Mesodermal cell (in vitro differentiated cells): Measurements from ENCODE around the gene PI4K2A.
"Not testable (repeated sequence)": the region's sequence is repeated elsewhere in the genome, so short reads cannot be mapped to it uniquely, and the experiment has no call there.

Experiments
- H3K27ac ChIP-seq: 2 replicates; pipeline ENCODE4 v1.7.0; 2013; ENCODE audit warnings: mild to moderate bottlenecking, low read depth, low read length, moderate library complexity; ENCODE audit not compliant: severe bottlenecking
- H3K36me3 ChIP-seq: 2 replicates; pipeline ENCODE4 v1.7.1; 2013; ENCODE audit warnings: mild to moderate bottlenecking, low read length, moderate library complexity; ENCODE audit not compliant: control insufficient read depth, insufficient read depth
- H3K4me1 ChIP-seq: one replicate; pipeline ENCODE4 v1.7.1; 2013; ENCODE audit warnings: mild to moderate bottlenecking, low read length; ENCODE audit not compliant: insufficient read depth, control insufficient read depth, poor library complexity, severe bottlenecking
- H3K4me3 ChIP-seq: 2 replicates; pipeline ENCODE4 v1.7.0; 2013; ENCODE audit warnings: low read length, control low read depth, mild to moderate bottlenecking; ENCODE audit not compliant: insufficient read depth, poor library complexity, severe bottlenecking; ENCODE audit errors: extremely low read depth
- H3K9me3 ChIP-seq: 2 replicates; pipeline ENCODE4 v1.7.1; 2013; ENCODE audit warnings: mild to moderate bottlenecking, low read length, moderate library complexity; ENCODE audit not compliant: control insufficient read depth
- WGBS, 2 experiments: methylation state at CpG; one replicate each; pipeline ENCODE4 v1.1.5; 2013; ENCODE audit warnings: missing lambda C conversion rate in 2 of 2; ENCODE audit not compliant: insufficient coverage in 2 of 2; 5-methylcytosine and 5-hydroxymethylcytosine counted together

The PI4K2A gene

DNA sequence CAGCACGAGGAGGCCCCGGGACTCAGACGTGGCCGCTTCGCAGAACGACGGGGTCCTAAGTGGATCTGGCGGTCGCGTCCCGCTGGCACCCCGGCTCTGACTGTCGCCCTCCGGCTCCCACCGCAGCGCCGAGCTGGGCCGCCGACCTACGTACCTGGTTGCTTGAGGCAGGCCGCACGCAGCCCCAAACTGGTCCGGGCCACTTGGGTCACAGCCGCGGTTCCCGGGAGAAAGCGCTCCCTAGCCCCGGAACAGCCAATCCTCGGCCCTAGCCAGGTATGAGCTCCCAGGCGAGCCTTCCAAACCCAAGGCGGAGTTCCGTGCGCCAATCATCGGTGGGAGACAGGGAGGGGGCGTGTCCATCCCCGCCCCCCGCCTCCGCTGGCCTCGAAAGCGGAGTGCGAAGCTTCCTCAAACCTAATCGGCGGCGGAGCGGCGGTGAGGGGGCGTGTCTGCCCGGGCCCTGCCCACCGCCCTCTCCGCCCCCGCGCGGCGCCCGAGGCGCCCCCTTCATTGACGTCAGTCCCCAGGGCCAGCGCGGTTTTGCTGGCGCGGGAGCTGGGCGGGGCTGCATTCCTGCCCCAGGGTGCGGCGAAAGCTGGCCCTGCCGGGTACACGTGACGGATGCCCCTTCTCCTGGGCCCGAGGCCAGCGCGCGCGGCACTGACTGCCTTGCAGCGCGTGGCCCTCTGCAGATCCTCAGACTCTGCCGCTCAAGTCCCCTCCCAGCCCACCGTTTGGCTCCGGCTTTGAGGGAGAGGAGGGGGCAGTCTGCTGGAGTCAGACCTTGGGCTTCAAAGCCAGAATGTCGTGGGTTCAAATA lies 46.7 kb downstream of the PI4K2A start, which contains the start of gene AVPI1:
TSS of gene AVPI1 (minus strand) at position 280 of the 823 bp plus-strand sequence. CDS start 7,336 bp downstream, outside the sequence.
- 1 to 2% methylated on average over 58 to 74 of the region's 78 CpGs for WGBS, 2 experiments
- H3K9me3 ChIP-seq: no peaks in the 10 kb centered on the region
- no peaks in the 10 kb centered on the region for H3K36me3 ChIP-seq
- peaks cover 15% of the 10 kb centered on the region for H3K4me1 ChIP-seq
- H3K4me3 ChIP-seq: peak within 1 kb of the TSS; percentile 59
- peak within 1 kb of the TSS; percentile 89 for H3K27ac ChIP-seq

DNA sequence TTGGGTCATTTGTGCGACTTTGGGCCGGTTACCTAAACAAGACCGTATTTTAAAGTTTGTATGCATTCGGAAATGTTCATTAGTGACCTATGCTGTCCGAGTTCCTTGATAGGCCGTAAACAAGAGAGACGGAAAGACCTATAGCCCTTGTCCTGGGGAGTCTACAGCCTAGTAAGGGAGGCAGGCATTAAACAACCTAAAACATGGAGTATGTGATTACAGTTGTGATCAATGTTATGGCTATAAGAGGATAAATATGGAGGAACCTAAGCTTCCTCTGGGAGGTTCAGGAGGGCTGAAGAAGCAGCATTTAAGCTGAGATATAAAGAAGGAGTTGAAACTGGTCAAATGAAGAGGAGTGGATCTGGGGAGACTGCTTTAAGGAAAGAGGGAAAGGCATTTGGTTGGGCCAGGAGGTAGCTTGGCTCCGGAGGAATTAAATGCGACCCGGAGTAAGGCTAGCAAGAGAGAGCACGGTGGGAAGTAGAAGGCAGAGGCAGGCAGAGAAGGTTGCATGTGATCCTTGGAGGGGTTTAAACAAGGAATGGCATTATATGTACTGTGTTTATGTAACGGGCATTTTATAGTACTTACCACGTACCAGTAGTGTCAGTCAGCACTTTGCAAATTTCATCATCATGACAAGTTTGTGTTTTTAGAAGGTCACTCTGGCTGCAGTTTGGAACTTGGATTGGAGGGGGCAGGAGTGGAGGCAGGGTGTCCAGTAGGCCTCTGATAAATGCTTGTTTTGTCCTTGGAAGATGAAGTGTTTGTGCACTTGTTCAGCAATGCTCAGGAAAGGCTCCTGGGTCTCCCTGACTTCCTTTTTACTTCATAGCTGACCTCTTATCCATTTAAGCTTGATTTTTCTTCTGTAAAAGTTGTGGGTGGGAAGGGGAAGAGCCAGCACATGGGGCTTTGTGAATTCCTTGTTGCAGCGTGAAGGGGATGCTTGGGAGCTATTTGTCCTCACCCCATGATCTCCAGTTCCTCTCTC lies 47.6 kb downstream of the PI4K2A start:
- peak overlapping the region; percentile 89 for H3K27ac ChIP-seq
- no peaks in the 10 kb centered on the region for H3K36me3 ChIP-seq
- peak overlapping the region; percentile 59 for H3K4me3 ChIP-seq
- H3K9me3 ChIP-seq: no peaks in the 10 kb centered on the region
- H3K4me1 ChIP-seq: peaks cover 15% of the 10 kb centered on the region
- 82 to 84% methylated on average over 13 to 14 of the region's 14 CpGs for WGBS, 2 experiments

DNA sequence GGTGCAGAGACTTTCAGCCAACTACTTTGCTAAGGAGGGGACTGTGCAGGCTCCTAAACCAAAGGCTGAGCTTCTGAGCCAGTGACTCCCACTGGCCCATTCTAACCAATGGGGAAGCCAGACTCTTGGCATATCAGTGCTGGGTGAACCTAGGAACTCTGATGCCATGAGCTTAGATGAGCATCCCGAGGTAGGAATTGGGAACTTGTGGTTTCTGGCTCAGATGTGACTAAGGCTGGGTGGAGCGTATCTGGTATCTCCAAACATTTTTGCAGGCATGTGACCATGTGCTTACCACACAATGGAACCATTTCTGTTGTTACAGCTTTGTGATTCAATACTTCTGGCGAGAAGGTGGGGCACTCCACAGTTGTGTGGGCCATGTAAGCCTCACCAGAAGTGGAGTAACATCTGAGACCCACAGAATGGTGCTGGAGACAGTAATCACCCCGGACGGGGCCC lies 49.1 kb downstream of the PI4K2A start:
- Histone ChIP-seq H3K27ac (no peak overlapping the region), H3K4me1 (peaks cover 7% of the 10 kb centered on the region), H3K4me3 (no peak overlapping the region), H3K36me3 (no peaks in the 10 kb centered on the region), H3K9me3 (no peaks in the 10 kb centered on the region)
- WGBS, 2 experiments: 85 to 96% methylated on average over 5 of the region's 5 CpGs

DNA sequence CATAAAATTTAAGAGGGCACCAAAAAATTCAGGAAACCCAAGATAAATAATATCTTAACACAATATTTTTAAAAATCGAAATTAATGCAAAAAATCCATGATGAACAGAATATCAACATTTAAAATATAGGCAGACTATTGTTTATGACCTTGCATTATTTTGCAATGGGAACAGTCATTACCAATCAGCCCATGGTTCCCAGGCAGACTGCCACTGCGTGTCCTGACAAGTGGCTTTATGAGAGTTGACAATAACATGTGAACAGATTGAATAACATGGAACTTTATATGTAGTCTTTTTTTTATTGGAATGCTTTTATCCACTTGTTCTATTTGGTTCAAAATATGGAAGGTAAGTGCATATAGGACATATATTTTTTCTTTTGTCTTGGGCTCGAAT lies 49.7 kb downstream of the PI4K2A start:
- WGBS, 2 experiments: 90% methylated on average over 2 of the region's 3 CpGs; no CpG with 5 or more reads in 1 of the 2 experiments
- Histone ChIP-seq H3K4me3 (no peak overlapping the region), H3K9me3 (no peaks in the 10 kb centered on the region), H3K27ac (no peak overlapping the region), H3K36me3 (no peaks in the 10 kb centered on the region), H3K4me1 (peaks cover 7% of the 10 kb centered on the region)

DNA sequence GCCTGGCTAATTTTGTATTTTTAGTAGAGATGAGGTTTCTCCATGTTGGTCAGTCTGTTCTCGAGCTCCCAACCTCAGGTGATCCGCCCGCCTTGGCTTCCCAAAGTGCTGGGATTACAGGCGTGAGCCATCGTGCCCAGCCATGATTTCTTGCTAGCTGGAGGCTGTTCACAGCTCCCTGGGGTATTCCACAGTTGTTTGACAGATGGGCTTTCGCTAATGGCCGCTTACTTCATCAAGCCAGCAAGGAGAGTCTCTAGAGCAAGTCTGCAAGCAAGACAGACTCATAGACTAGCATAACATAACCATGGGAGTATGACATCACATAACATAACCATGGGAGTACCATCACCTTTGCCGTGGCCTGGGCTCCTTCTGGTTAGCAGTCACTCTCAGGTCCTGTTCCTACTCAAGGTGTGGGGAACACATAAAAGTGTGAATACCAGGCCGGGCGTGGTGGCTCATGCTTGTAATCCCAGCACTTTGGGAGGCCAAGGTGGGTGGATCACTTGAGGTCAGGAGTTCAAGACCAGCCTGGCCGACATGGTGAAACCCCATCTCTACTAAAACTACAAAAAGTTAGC lies 57.7 kb downstream of the PI4K2A start:
- not testable (repeated sequence) for H3K4me1 ChIP-seq, H3K27ac ChIP-seq, H3K36me3 ChIP-seq, H3K4me3 ChIP-seq, H3K9me3 ChIP-seq
- WGBS, 2 experiments: 79 to 93% methylated on average over 8 to 9 of the region's 11 CpGs

DNA sequence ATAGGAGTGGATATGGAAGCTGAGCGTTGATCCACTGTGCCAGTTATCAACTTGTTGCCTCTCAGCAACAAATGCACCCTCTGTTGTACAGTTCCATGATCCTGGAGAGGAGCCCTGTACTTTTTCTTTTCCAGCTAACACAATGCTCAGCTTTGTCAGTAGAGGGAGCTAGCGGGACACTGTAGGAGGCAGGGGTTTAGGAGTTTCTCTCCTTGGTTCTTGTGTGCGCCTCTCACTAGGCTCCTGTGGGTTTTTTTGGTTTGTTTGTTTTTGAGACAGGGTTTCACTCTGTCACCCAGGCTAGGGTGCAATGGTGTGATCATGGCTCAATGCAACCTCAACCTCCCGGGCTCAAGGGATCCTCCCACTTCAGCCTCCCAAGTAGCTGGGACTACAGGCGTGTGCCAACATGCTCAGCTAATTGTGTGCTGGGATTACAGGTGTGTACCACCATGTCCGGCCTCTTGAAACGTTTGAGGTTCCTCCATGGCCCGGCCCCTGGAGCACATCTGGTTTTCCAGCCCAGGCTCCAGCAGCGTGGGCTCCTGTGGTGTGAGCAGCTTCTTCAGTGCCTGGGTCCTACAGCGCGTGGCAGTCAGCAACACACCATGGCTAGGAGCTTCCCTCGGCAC lies 61.1 kb downstream of the PI4K2A start:
- no peaks in the 10 kb centered on the region for H3K36me3 ChIP-seq
- peaks cover 2% of the 10 kb centered on the region for H3K4me1 ChIP-seq
- no peak overlapping the region for H3K27ac ChIP-seq
- H3K4me3 ChIP-seq: no peak overlapping the region
- H3K9me3 ChIP-seq: no peaks in the 10 kb centered on the region
- 55 to 77% methylated on average over 10 to 11 of the region's 12 CpGs for WGBS, 2 experiments

DNA sequence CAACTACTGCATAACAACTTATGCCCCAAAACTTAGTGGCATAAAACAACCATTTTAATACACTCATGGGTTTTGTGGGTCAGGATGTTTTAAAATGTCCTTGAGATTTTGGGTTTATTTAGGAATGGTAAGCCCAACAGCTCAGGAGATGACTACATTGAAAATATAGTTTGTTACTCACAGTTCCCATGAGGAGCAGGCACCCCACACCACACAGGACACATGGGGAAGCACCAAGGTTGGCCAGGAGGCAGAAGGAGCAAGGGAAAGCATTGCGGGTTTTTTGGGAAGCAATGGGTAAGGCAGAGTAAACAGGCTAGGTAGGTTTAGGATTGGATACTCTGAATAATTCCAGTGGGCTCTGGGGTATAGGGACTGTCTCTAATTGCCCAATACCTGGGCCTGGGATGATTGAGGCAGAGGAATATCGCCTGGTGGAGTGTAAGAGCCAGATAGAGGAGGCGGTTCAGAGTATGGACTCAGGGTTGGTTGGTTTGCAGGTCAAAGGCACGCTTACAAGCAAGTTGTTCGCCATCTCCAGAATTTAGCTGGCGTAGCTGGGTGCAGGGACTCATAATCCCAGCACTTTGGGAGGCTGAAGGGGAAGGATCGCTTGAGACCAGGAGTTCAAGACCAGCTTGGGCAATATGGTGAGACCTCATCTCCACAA lies 63.1 kb downstream of the PI4K2A start:
- Histone ChIP-seq H3K36me3 (no peaks in the 10 kb centered on the region), H3K4me1 (peaks cover 2% of the 10 kb centered on the region), H3K9me3 (no peaks in the 10 kb centered on the region), H3K27ac (no peak overlapping the region), H3K4me3 (no peak overlapping the region)
- WGBS, 2 experiments: 72 to 80% methylated on average over 5 to 6 of the region's 7 CpGs

DNA sequence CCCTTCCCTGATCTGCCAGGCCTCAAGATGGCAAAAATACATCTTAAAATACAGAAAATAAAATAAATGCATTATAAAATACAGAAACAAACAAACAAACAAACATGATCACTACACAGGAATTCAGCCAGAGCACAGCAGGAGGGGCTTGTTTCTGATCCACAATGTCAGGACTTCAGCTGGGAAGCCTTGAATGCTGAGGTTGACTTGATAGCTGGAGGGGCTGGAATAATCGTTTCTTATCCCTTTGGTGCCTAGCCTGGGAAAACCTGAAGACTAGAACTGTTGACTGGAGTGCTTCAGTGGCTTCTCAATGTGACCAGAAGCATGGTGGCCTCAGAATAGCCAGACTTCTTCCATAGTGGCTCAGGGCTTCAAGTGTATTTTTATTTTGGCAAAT lies 63.9 kb downstream of the PI4K2A start:
- peaks cover 2% of the 10 kb centered on the region for H3K4me1 ChIP-seq
- H3K36me3 ChIP-seq: no peaks in the 10 kb centered on the region
- H3K9me3 ChIP-seq: no peaks in the 10 kb centered on the region
- no peak overlapping the region for H3K4me3 ChIP-seq
- H3K27ac ChIP-seq: no peak overlapping the region
- 100% methylated on average over 1 of the region's 1 CpG; no CpG with 5 or more reads in 1 of the 2 experiments for WGBS, 2 experiments

DNA sequence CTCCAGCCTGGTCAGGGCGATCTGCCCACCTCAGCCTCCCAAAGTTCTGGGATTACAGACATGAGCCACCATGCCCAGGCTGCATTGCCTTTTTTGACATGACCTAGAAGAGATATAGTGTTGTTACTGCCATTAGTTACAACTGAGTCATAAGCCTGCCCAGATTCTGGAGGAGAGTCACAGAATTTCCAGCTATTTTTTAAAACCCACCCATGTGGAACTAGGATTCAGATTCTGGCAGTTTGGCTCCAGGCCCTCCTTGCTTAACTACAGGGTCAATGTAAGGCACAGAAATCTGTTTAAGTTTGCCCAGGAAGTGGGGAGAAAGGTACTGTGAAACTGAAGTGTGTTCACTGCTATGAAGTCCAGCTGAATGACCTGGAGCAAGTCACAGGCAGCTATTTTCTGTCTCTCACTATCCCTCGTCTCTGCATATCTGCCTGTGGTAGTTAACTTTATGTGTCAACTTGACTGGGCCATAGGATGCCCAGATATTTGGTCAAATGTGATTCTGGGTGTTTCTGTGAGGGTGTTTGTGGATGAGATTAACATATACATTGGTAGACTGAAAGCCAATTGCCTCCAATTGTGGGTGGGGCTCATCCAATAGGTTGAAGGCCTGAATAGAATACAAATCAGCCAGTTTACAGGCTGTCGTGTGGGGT lies 64.7 kb downstream of the PI4K2A start:
- Histone ChIP-seq H3K9me3 (no peaks in the 10 kb centered on the region), H3K27ac (no peak overlapping the region), H3K36me3 (no peaks in the 10 kb centered on the region), H3K4me3 (no peak overlapping the region), H3K4me1 (peaks cover 5% of the 10 kb centered on the region)
- 100% methylated on average over 2 of the region's 3 CpGs; no CpG with 5 or more reads in 1 of the 2 experiments for WGBS, 2 experiments
